ENCODE results near the gene MYL6B. TPM values are rescaled to one million over a fixed set of nuclear protein-coding genes. Genes with fewer than 3 reads are reported as not detected.

The MYL6B gene
- total and polyA plus RNA-seq, 2 of the 4 experiments (the other 2 are of a cell fraction), result 78.3 to 112 TPM

DNA sequence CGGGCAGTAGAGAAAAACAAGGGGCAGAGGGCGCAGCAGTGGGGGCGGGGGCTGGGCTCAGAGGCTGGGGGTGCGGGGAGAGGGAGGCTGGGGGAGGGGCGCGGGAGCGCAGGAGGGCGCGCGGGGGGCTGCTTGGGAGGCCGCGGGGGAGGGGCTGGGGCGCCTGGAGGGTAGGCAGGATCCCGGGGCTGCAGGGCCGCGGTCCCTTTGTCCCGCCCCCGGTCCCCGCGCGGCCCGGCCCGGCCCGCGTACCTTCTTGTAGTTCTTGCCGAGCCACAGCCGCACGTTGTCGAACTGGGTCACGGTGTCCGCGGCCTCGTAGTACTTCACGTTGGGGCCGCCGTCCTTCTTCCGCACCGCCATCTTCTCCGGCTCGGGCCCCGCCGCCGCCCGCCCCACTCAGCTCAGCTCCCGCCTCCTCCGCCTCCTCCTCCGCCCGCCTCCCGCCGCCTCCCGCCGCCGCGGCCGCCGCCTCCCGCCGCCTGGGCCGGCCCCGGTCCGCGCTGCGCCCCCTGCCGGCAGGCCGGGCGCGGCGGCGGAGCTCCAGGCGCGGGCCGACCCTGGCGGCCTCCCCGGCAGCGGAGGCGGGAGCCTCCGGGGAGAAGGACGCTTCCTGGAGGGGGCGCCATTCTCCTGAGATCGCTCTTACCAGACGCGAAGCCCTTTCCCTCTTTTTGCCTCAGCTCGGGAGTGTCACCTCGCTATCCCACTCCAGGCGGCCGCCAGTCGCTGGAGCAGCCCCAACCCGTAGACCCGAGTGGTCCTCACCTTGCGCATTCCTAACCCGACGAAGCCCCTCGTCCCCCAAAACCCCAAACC lies 36.9 kb downstream of the MYL6B start, which contains the start of gene SMARCC2:
SMARCC2 (minus strand) TSS at position 385 of the 819 bp plus-strand sequence; CDS start at position 363, 22 bp downstream.
- intact Hi-C loops (cut with micrococcal nuclease), result loop anchor here (1.0 to 2.0 kb wide), 2 partner anchors 63 to 70 kb away; no protein-coding TSS in a partner anchor
- Histone ChIP-seq H3K9me1 (ENCODE audit: insufficient read depth, low read length) (peaks cover 5% of the 10 kb centered on the region; the same call in 1 of the 2 replicates), H2AK5ac (ENCODE audit: low read depth, low read length) (peak within 1 kb of the TSS; percentile 64), H2BK20ac (ENCODE audit: low read depth, low read length) (peak within 1 kb of the TSS; percentile 65; the same call in 1 of the 2 replicates), H3K9me3 (ENCODE audit: control insufficient read depth, insufficient read depth, low read length) (no peaks in the 10 kb centered on the region), H3K4me2 (ENCODE audit: low read depth, low read length) (peak within 1 kb of the TSS; percentile 97), H3K14ac (replicated peaks; ENCODE audit: low read depth, low read length) (peak within 1 kb of the TSS; percentile 97), H2AK9ac (replicated peaks; ENCODE audit: low read depth, low read length, poor library complexity) (peak within 1 kb of the TSS; percentile 99), H4K8ac (ENCODE audit: low read depth in 2 of 2, low read length in 2 of 2) (peak within 1 kb of the TSS; percentile 83 to 94), H3K36me3 (ENCODE audit: control insufficient read depth, insufficient read depth, low read length) (peaks cover 9% of the 10 kb centered on the region), H3K4ac (ENCODE audit: low read depth, low read length) (peak within 1 kb of the TSS; percentile 95), H3K18ac (ENCODE audit: low read depth, low read length) (peak within 1 kb of the TSS; percentile 61), H3K79me1 (ENCODE audit: low read depth in 1 of 2, low read length in 2 of 2) (peaks cover 22 to 41% of the 10 kb centered on the region in 2 experiments), H3K27me3 (ENCODE audit: control insufficient read depth, insufficient read depth, low read length) (no peaks in the 10 kb centered on the region), H3K56ac (ENCODE audit: extremely low read depth, insufficient read depth, low read length) (peak within 1 kb of the TSS; percentile 61), H4K20me1 (ENCODE audit: insufficient read depth, low read length) (peaks cover 14% of the 10 kb centered on the region; the same call in 1 of the 2 replicates), H2BK120ac (ENCODE audit: low read depth, low read length) (peak within 1 kb of the TSS; percentile 86), H3K23ac (ENCODE audit: low read depth, low read length) (peak within 1 kb of the TSS; percentile 92), H3K9ac (ENCODE audit: low read depth, low read length) (peak within 1 kb of the TSS; percentile 95), H2BK15ac (ENCODE audit: low read depth, low read length) (peak within 1 kb of the TSS; percentile 77; the same call in 1 of the 3 replicates), H2BK5ac (ENCODE audit: low read depth, low read length, poor library complexity, severe bottlenecking) (peak within 1 kb of the TSS; percentile 84), H4K5ac (ENCODE audit: low read depth, low read length) (peak within 1 kb of the TSS; percentile 83), H4K91ac (ENCODE audit: insufficient read depth, low read depth, low read length) (peak within 1 kb of the TSS; percentile 83), H3K4me1 (ENCODE audit: control insufficient read depth, insufficient read depth, low read length) (peaks cover 7% of the 10 kb centered on the region), H2AFZ (replicated peaks; ENCODE audit: low read length, poor library complexity) (peak within 1 kb of the TSS; percentile 100), H3K4me3 (ENCODE audit: insufficient read depth, low read depth, low read length) (peak within 1 kb of the TSS; percentile 95), H3K27ac (ENCODE audit: insufficient read depth, low read length) (peak within 1 kb of the TSS; percentile 93)
- ChIA-PET CTCF (interaction anchor here (0.6 to 2.6 kb wide), 20 partner anchors 10 to 275 kb away, joined by 3 to 27 read pairs (median 4); partner anchors contain the start of genes ANKRD52, ESYT1, RNF41 and ZC3H10), POLR2A (ENCODE audit: unreplicated experiment) (interaction anchor here (0.6 to 1.3 kb wide), 4 partner anchors 23 to 71 kb away, joined by 3 to 7 read pairs (median 4); partner anchors contain the start of genes RNF41 and ZC3H10)
- TF ChIP-seq CTCF (conservative IDR thresholded peaks at IDR 0.05; ENCODE audit: low read depth, low read length), result peak; percentile 97
- TF ChIP-seq RFX5 (IDR thresholded peaks at IDR 0.05; ENCODE audit: low read depth, low read length), result no peak
- peak; percentile 65 for TF ChIP-seq RAD21 (IDR thresholded peaks at IDR 0.05; ENCODE audit: low read length)
- 0 out of 2 replicates have a peak, but pooled peaks have one; percentile 5 for TF ChIP-seq BHLHE40 (IDR thresholded peaks at IDR 0.05; ENCODE audit: low read depth, low read length)
- TF ChIP-seq MAZ (IDR thresholded peaks at IDR 0.05; ENCODE audit: borderline replicate concordance, low read depth, low read length), result peak; percentile 62; the same call in 1 of the 2 replicates
- TF ChIP-seq MXI1 (IDR thresholded peaks at IDR 0.05; ENCODE audit: borderline replicate concordance, low read depth, low read length), result no peak
- TF ChIP-seq SMC3 (IDR thresholded peaks at IDR 0.05; ENCODE audit: low read depth, low read length), result peak; percentile 70
- TF ChIP-seq CHD1 (IDR thresholded peaks at IDR 0.05; ENCODE audit: low read depth, low read length), result no peak
- ATAC-seq (ENCODE audit: low read depth) (peak; percentile 86), DNase-seq (peak; percentile 85)
- in situ Hi-C loops (cut with MboI; ENCODE audit: low sequenced_read_pairs), result loop anchor here (5.0 kb wide), 1 partner anchor 62 kb away; the partner anchor contains the start of gene ESYT1
- WGBS, 2 experiments (ENCODE audit: extremely low coverage in 2 of 2, insufficient read length in 1 of 2), result 1% methylated on average over 53 of the region's 93 CpGs; no CpG with 5 or more reads in 1 of the 2 experiments
- dilution Hi-C loops (cut with HindIII; ENCODE audit: low sequenced_read_pairs, unreplicated experiment), result no loop called here
- BruUV-seq (replicated peaks), result no TSS peak

Data from IMR-90 (cell line).